HFF-Myc (cell line): ENCODE measurements around the gene ZNF792.
"Not testable (repeated sequence)": the region's sequence is repeated elsewhere in the genome, so short reads cannot be mapped to it uniquely, and the experiment has no call there.

Source experiments
- DNase-seq: peaks from one replicate; pipeline ENCODE4 v3.0.0-alpha.2; 2011; ENCODE audit warnings: low read depth; ENCODE audit errors: extremely low read depth
- H3K4me3 ChIP-seq: replicated peaks from 2 replicates; pipeline ENCODE4 v1.5.1; 2011; ENCODE audit warnings: low read depth, mild to moderate bottlenecking, control low read depth, low read length
- TF ChIP-seq, protein P1 (sequence below): IDR thresholded peaks from 2 replicates; pipeline ENCODE4 v1.5.1; 2012; ENCODE audit warnings: mild to moderate bottlenecking, low read depth, low read length, control low read depth; ENCODE audit errors: missing control alignments

ZNF792 gene

DNA sequence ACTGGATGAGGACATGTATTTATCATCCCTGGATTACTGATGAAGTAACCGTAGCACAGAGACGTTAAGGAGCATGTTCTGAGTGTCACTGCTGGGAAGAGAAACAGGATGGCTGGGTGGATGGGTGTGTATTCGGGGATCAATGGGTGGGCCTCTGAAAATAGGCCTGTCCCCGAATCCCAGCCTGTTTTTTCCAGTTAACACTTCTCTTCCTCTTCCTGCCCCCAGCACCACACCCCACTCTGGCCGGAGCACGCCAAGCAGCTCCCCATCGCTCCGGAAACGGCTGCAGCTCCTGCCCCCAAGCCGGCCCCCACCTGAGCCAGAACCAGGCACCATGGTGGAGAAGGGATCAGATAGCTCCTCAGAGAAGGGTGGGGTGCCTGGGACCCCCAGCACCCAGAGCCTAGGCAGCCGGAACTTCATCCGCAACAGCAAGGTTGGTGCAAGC lies 44.9 kb upstream of the ZNF792 start:
- TF ChIP-seq, protein P1, sequence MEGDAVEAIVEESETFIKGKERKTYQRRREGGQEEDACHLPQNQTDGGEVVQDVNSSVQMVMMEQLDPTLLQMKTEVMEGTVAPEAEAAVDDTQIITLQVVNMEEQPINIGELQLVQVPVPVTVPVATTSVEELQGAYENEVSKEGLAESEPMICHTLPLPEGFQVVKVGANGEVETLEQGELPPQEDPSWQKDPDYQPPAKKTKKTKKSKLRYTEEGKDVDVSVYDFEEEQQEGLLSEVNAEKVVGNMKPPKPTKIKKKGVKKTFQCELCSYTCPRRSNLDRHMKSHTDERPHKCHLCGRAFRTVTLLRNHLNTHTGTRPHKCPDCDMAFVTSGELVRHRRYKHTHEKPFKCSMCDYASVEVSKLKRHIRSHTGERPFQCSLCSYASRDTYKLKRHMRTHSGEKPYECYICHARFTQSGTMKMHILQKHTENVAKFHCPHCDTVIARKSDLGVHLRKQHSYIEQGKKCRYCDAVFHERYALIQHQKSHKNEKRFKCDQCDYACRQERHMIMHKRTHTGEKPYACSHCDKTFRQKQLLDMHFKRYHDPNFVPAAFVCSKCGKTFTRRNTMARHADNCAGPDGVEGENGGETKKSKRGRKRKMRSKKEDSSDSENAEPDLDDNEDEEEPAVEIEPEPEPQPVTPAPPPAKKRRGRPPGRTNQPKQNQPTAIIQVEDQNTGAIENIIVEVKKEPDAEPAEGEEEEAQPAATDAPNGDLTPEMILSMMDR: no peak
- no peak for DNase-seq
- H3K4me3 ChIP-seq: no peak overlapping the region

DNA sequence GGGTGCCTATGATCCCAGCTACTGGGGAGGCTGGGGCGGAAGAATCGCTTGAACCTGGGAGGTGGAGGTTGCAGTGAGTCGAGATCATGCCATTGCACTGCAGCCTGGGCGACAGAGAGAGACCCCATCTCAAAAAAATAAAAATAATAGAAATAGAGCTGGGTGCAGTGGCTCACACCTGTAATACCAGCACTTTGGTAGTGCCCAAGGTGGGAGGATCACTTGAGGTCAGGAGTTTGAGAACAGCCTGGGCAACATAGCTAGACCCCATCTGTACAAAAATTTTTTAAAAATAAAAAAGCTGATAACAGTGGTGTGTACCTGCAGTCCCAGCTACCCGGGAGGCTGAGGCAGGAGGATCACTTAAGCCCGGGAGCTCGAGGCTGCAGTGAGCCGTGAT lies 43.4 kb upstream of the ZNF792 start:
- not testable (repeated sequence) for H3K4me3 ChIP-seq, DNase-seq

DNA sequence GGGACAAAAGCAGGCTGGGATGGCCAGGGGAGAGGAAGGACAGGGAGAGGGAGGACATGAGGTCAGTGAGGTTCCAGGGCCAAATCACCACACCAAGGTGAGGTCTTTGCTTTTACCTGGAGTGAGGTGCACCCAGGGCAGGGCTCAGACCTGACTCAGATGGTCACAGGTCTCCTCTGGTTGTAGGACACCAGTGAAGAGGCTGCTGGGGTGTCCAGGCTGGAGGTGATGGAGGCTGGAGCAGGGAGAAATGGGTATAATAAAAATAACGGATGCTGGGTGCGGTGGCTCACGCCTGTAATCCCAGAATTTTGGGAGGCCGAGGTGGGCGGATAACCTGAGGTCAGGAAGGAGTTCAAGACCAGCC lies 43.0 kb upstream of the ZNF792 start:
- DNase-seq: no peak

DNA sequence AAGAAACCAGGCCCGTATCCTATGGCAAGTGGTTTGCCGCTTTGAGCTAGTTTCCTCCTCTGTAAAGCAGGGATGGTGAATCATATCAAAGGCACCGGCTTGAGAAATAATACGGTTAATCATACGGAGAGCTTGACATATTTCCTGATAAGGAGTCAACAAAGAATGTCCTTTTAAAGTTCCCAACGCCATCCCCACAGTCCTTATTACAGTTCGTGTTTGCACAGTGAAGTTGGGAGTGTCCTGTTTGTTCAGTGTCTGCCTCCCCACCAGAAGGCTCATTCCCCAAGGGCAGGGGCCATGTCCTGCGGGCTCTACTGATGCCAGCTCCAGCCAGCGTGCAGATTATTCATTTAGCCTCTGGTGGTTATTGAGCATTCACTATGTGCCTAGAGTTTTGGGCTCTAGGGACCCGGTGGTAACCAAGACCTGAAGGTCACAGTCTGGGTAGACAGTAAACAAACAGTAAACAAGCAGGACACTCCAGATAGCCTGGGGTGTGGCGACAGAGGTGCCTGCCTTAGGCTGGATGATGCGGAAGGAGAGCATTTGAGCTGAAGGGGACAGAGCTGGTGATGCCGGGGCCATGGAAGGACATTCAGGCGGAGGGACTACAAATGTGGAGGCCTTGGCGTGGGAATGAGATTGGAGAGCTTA lies 42.4 kb upstream of the ZNF792 start:
- H3K4me3 ChIP-seq: no peak overlapping the region
- TF ChIP-seq, protein P1: no peak
- DNase-seq: no peak

More for the DNA sequence above, 43.0 kb upstream of the ZNF792 start:
- TF ChIP-seq, protein P1: no peak
- no peak overlapping the region for H3K4me3 ChIP-seq

DNA sequence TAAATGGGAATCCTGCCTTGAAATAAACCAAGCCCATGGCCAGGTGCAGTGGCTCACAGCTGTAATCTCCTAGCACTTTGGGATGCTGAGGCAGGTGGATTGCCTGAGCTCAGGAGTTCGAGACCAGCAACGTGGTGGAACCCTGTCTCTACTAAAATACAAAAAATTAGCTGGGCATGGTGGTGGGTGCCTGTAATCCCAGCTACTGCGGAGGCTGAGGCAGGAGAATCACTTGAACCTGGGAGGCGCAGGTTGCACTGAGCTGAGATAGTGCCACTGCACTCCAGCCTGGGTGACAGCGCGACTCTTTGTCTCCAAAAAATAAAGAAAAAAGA lies 41.9 kb upstream of the ZNF792 start:
- not testable (repeated sequence) for H3K4me3 ChIP-seq, DNase-seq

DNA sequence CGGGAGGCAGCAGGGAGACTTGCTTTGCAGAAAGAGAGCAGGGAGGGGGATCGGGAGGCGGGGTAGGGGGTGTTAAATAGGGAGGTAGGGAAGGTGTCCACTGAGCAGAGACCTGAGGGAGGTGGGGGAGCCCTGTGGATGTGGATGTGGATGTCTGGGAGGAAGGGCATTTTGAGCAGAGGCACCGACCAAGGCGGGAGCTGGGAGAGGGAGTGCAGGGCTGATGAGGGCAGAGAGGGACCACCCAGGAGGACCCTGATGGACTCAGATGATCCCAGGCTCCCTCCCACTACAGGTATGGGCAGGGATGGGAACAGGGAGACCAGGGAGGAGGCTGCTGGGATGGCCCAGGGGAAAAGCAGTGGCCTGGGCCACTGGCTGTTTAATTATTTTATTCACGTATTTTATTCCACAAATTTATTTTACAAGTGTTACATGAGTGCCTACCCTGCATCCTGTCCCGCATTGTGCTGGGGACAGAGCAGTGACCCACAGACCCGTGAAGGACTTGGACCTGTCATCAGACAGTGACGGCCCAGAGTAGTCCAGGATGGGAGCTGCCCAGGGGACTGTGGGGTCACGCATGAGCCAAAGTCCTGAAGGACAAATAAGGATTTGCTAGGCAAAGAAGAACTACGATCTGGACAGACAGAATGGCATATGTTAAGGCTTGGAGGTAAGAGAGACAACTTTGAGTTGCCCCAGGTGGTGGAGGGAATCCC lies 41.4 kb upstream of the ZNF792 start:
- DNase-seq: no peak
- TF ChIP-seq, protein P1: no peak
- no peak overlapping the region for H3K4me3 ChIP-seq

DNA sequence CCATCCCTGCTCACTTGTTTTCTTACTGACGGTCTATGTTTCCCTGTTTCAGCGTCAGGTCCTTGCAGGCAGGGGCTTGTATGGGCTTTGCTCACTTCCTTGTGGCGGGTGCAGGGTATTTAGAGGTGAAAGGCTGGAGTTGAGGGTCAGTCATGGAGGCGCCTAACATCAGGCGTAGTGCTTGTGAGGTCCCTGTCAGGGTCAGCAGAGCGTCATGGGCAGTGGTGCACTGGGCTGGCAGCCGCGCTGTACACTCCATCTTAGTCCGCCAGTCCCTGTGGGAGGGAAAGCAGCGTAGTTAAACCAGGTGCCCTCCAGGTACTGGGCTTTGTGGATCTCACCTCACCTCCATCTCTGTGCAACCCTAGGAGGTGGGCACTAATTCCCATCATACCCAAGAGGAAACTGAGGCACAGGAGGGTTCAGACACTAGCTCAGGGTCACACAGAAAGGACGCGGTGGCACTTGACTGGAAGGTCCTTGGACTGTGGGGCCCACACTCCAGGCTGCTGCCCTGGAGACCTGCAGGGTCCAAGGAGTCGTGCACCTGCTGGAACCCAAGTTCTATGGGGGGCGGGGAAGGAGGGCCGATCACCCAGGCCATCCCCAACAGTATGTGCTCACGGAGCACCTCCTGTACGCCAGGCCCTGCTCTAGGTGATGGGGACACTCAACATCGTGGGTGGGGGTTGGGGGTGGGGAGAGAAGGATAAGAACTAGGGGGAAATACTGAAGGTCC lies 40.7 kb upstream of the ZNF792 start:
- no peak overlapping the region for H3K4me3 ChIP-seq
- TF ChIP-seq, protein P1: no peak
- no peak for DNase-seq
